GM12878 (cell line): ENCODE results near the gene SLC9C2.
"Not testable (repeated sequence)": the region's sequence is repeated elsewhere in the genome, so short reads cannot be mapped to it uniquely, and the experiment has no call there.

Source experiments
- BHLHE40 ChIP-seq, 2 experiments: fragments of 450-650 bp in 1 of 2; IDR thresholded peaks; 2 replicates each; pipeline ENCODE4 v1.6.1; 2011 to 2017; ENCODE audit warnings: low read depth in 2 of 2, borderline replicate concordance in 1 of 2, improper control_type of control experiment in 1 of 2, low read length in 1 of 2, mild to moderate bottlenecking in 1 of 2
- HDAC2 ChIP-seq: fragments of 200-600 bp; sonication (generic); IDR thresholded peaks from 2 replicates; pipeline ENCODE4 v1.6.1; 2017
- NR2C2 ChIP-seq: IDR thresholded peaks from 2 replicates; pipeline ENCODE4 v1.6.1; 2011; ENCODE audit warnings: borderline replicate concordance, low read depth; ENCODE audit not compliant: control insufficient read depth, insufficient read length
- POLR2A ChIP-seq: IDR thresholded peaks from 2 replicates; pipeline ENCODE4 v1.6.1; 2011; ENCODE audit warnings: low read depth, mild to moderate bottlenecking, low read length
- POLR2AphosphoS5 ChIP-seq: IDR thresholded peaks from 2 replicates; pipeline ENCODE4 v1.6.1; 2011; ENCODE audit warnings: mild to moderate bottlenecking, low read length, inconsistent platforms
- RBBP5 ChIP-seq: fragments of 200-600 bp; sonication (generic); conservative IDR thresholded peaks from 2 replicates; pipeline ENCODE4 v1.6.1; 2016
- RCOR1 ChIP-seq: conservative IDR thresholded peaks from 2 replicates; pipeline ENCODE4 v1.6.1; 2012; ENCODE audit warnings: low read depth, low read length, improper control_type of control experiment
- STAT3 ChIP-seq: IDR thresholded peaks from 2 replicates; pipeline ENCODE4 v1.6.1; 2011; ENCODE audit warnings: low read depth, low read length, improper control_type of control experiment
- TCF7 ChIP-seq: IDR thresholded peaks from 2 replicates; pipeline ENCODE4 v1.6.1; 2014; ENCODE audit warnings: antibody characterized with exemption, borderline replicate concordance
- TF ChIP-seq, protein P1 (sequence below), 3 experiments: IDR thresholded peaks in 2 of 3; conservative IDR thresholded peaks in 1 of 3; 2 replicates each; pipeline ENCODE4 v1.5.1; 2011; ENCODE audit warnings: low read depth in 3 of 3, low read length in 3 of 3, mild to moderate bottlenecking in 3 of 3, control low read depth in 2 of 3, moderate library complexity in 2 of 3, inconsistent platforms in 1 of 3, mixed read lengths in 1 of 3; ENCODE audit not compliant: control insufficient read depth in 2 of 3, insufficient read depth in 1 of 3; ENCODE audit errors: extremely low read depth in 1 of 3
- TF ChIP-seq, protein P2 (sequence below): IDR thresholded peaks from 2 replicates; pipeline ENCODE4 v1.6.1; 2011; ENCODE audit warnings: borderline replicate concordance, low read depth, mild to moderate bottlenecking, moderate library complexity, mixed read lengths, low read length; ENCODE audit not compliant: insufficient read depth; ENCODE audit errors: extremely low read length

GRCh38 chr1:173514503-173514902 is 88.4 kb downstream of the SLC9C2 start:
- TF ChIP-seq POLR2A; NR2C2; TCF7; STAT3; POLR2AphosphoS5; BHLHE40 (IDR thresholded peaks at IDR 0.05; ENCODE audit: borderline replicate concordance in 1 of 2, low read depth in 2 of 2, low read length in 1 of 2); HDAC2; RBBP5; RCOR1: not testable (repeated sequence)
- TF ChIP-seq, protein P1, sequence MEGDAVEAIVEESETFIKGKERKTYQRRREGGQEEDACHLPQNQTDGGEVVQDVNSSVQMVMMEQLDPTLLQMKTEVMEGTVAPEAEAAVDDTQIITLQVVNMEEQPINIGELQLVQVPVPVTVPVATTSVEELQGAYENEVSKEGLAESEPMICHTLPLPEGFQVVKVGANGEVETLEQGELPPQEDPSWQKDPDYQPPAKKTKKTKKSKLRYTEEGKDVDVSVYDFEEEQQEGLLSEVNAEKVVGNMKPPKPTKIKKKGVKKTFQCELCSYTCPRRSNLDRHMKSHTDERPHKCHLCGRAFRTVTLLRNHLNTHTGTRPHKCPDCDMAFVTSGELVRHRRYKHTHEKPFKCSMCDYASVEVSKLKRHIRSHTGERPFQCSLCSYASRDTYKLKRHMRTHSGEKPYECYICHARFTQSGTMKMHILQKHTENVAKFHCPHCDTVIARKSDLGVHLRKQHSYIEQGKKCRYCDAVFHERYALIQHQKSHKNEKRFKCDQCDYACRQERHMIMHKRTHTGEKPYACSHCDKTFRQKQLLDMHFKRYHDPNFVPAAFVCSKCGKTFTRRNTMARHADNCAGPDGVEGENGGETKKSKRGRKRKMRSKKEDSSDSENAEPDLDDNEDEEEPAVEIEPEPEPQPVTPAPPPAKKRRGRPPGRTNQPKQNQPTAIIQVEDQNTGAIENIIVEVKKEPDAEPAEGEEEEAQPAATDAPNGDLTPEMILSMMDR (IDR thresholded peaks at IDR 0.05 in 2 of 3, conservative IDR thresholded peaks at IDR 0.05 in 1 of 3; ENCODE audit: control insufficient read depth in 2 of 3, extremely low read depth in 1 of 3, insufficient read depth in 1 of 3, low read depth in 3 of 3, low read length in 3 of 3), result not testable (repeated sequence)
- TF ChIP-seq, protein P2, sequence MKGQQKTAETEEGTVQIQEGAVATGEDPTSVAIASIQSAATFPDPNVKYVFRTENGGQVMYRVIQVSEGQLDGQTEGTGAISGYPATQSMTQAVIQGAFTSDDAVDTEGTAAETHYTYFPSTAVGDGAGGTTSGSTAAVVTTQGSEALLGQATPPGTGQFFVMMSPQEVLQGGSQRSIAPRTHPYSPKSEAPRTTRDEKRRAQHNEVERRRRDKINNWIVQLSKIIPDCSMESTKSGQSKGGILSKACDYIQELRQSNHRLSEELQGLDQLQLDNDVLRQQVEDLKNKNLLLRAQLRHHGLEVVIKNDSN, result not testable (repeated sequence)
